GM18867 (cell line): ENCODE measurements around the gene VPS33A.

Experiments used
- ATAC-seq: cut with Tn5 transposase; IDR thresholded peaks from one replicate; pipeline ENCODE4 v1.9.1; 2021; ENCODE audit warnings: mild to moderate bottlenecking, moderate library complexity; ENCODE audit not compliant: unreplicated experiment

VPS33A gene

DNA sequence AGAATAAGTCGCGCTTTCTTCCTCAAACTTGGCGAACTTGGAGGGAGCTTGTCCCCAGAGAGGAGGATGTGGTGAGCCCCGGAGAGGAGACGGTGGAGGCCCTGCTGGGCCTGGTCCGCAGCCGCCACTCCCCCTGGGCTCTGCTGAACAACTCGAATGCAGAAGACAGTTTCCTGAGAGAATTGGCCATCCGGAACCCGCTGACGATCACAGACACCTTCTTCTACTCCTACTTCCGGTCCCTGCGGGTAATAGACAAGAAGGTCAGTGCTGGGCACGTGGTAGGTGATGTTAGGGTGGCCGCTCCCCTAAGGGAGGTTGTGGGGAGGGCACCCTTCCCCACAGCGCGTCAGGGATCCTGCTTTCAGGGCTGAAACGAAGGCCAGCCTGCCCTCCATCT is 81.8 kb downstream of the VPS33A start:
- no peak for ATAC-seq

DNA sequence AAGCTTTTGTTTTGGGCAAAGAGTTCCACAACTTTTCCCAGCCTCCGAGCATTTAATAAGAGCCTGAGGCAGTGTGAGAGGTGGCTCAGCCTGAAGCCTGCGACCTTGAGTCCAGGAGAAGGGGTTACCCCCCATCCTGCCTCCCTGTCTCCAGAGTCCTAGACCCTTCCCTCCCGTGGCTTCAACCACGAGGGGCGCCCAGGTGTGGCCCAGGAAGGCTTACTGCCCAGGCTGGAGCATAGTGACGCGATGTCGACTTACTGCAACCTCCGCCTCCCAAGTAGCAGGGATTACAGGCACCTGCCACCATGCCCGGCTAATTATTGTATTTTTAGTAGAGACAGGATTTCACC is 82.7 kb downstream of the VPS33A start:
- ATAC-seq: no peak

DNA sequence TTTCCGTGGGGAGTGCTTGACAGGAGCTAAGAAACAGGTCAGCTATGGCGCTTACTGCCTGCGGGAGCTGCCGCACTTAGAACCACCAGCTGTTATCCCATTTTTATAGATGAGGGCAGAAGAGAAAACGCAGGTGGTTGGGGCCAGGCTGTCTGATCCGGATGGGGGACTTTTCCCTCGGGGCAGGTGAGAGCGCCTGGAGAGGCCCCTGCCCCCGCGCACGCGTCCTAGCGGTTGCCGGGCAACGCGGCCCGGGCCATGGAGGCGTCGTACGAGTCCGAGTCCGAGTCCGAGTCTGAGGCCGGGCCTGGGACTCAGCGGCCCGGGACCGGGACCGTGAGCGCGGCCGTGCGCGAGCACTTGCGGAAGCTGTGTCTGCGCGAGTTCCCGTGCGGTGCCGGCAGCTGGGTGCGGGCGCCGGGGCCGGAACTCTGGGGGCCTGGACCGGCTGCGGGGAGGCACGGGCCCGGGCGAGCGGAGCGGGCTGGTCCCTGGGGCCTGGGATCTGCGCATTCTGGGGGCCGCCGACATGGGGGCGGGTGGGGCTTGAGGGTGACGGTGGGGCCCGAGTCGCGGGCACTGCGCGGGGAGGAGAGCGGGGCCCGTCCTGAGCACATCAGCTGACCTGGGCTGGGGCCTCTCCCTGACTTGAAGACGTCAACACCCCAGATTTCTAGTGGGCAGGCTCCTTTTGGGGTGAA is 83.3 kb downstream of the VPS33A start, which contains the start of gene LRRC43:
LRRC43 (plus strand) TSS at position 237 of the 701 bp plus-strand sequence; CDS start at position 259, 22 bp downstream.
- ATAC-seq: no peak
